GM18508 (cell line): ENCODE results near the gene TPGS1.

ENCODE experiments used
- ATAC-seq: cut with Tn5 transposase; IDR thresholded peaks from one replicate; pipeline ENCODE4 v1.9.1; 2021; ENCODE audit warnings: moderate number of reproducible peaks; ENCODE audit not compliant: insufficient read depth, unreplicated experiment

TPGS1 gene

GRCh38 chr19:535017-535835 is 27.9 kb downstream of the TPGS1 start:
- no peak for ATAC-seq

- ATAC-seq = no peak
Measured at GRCh38 chr19:536031-536880, 29.0 kb downstream of the TPGS1 start.

GRCh38 chr19:536881-537404 is 29.6 kb downstream of the TPGS1 start:
- no peak for ATAC-seq

- no peak for ATAC-seq
Measured at GRCh38 chr19:538641-539428, 31.5 kb downstream of the TPGS1 start.

GRCh38 chr19:539429-540030 is 32.2 kb downstream of the TPGS1 start:
- ATAC-seq = no peak

- no peak for ATAC-seq
Measured at GRCh38 chr19:540867-541637, 33.8 kb downstream of the TPGS1 start.

GRCh38 chr19:541699-542098 is 34.4 kb downstream of the TPGS1 start:
- ATAC-seq = no peak

GRCh38 chr19:542173-542866 is 35.0 kb downstream of the TPGS1 start:
- no peak for ATAC-seq

- no peak for ATAC-seq
Measured at GRCh38 chr19:543910-544608, 36.8 kb downstream of the TPGS1 start, which contains the start of gene GZMM. GZMM (plus strand) TSS chr19:544053; CDS start chr19:544072, 19 bp downstream.

GRCh38 chr19:547117-547516 is 39.8 kb downstream of the TPGS1 start:
- ATAC-seq = no peak

GRCh38 chr19:547836-548720 is 40.8 kb downstream of the TPGS1 start:
- no peak for ATAC-seq

GRCh38 chr19:548886-549830 is 41.9 kb downstream of the TPGS1 start:
- no peak for ATAC-seq

GRCh38 chr19:554817-555216 is 47.5 kb downstream of the TPGS1 start:
- no peak for ATAC-seq

- no peak for ATAC-seq
Measured at GRCh38 chr19:555474-555808, 48.1 kb downstream of the TPGS1 start.

- ATAC-seq = no peak
Measured at GRCh38 chr19:556611-557382, 49.5 kb downstream of the TPGS1 start.
